Uterus (tissue), 4 donors: ENCODE measurements around the gene NUBP2. TPM values are rescaled to one million over a fixed set of nuclear protein-coding genes. Genes with fewer than 3 reads are reported as not detected.

ENCODE experiments used
- DNase-seq, 2 donors: peaks; one replicate each; pipeline ENCODE4 v3.0.0-alpha.2; 2019 to 2020
- H3K27ac ChIP-seq, 2 donors: fragments of 200-600 bp; sonication (generic); 1 replicate in 1 of 2; 2 replicates in 1 of 2; pipeline ENCODE4 v1.5.1; 2016 to 2018
- H3K27me3 ChIP-seq, 2 donors: fragments of 200-600 bp; sonication (generic); one replicate each; pipeline ENCODE4 v1.5.1; 2018 to 2019; ENCODE audit warnings: control low read depth in 1 of 2
- H3K36me3 ChIP-seq, 2 donors: fragments of 200-600 bp; sonication (generic); one replicate each; pipeline ENCODE4 v1.5.1; 2019; ENCODE audit warnings: control low read depth in 1 of 2
- H3K4me1 ChIP-seq, 2 donors: fragments of 200-600 bp; sonication (generic); one replicate each; pipeline ENCODE4 v1.5.1; 2018 to 2019; ENCODE audit warnings: control low read depth in 1 of 2
- H3K4me3 ChIP-seq, 2 donors: fragments of 200-600 bp; sonication (generic); 1 replicate in 1 of 2; 2 replicates in 1 of 2; pipeline ENCODE4 v1.5.1; 2018 to 2019; ENCODE audit warnings: mild to moderate bottlenecking in 1 of 2
- H3K9me3 ChIP-seq, 2 donors: fragments of 200-600 bp; sonication (generic); one replicate each; pipeline ENCODE4 v1.5.1; 2019; ENCODE audit warnings: control low read depth in 1 of 2
- CTCF ChIP-seq, 4 experiments: fragments of 200-600 bp in 2 of 4; fragments of 450-650 bp in 2 of 4; sonication (generic) in 2 of 4; IDR thresholded peaks; one replicate each; pipeline ENCODE4 v1.5.1; 2016 to 2019; ENCODE audit warnings: antibody characterized with exemption in 4 of 4, mild to moderate bottlenecking in 2 of 4, moderate library complexity in 1 of 4
- POLR2A ChIP-seq, 2 donors: fragments of 450-650 bp; IDR thresholded peaks; one replicate each; pipeline ENCODE4 v1.6.1; 2016; ENCODE audit warnings: antibody characterized with exemption in 2 of 2, mild to moderate bottlenecking in 1 of 2, moderate library complexity in 1 of 2
- intact Hi-C: fragments of 100-400 bp; cut with DNase I; formaldehyde crosslinking; loops from one replicate; pipeline ENCODE4 v1.15.1; 2023; ENCODE audit warnings: low total_unique reads
- total RNA-seq, 4 donors: library from RNA; depleted of rRNA in 3 of 4; stranded (reverse); fragments of >200 nt in 3 of 4; gene quantifications; one replicate each; pipeline versions ENCODE4 v1.1.0 to v1.2.4, GENCODE V29; 2014 to 2023
- donor health status: DM: yes; HTN: yes; CAD: no.

Gene NUBP2
- total RNA-seq, 4 donors from 2014 or later, result 40.5 to 54.6 (median 47.2) TPM

- TF ChIP-seq CTCF (IDR thresholded peaks at IDR 0.05) (no peak), POLR2A (IDR thresholded peaks at IDR 0.05) (no peak)
- H3K27ac ChIP-seq, result no peak overlapping the region
- no peaks in the 10 kb centered on the region for H3K9me3 ChIP-seq
- no peak overlapping the region for H3K4me3 ChIP-seq
- no peak for DNase-seq
- no peaks in the 10 kb centered on the region for H3K36me3 ChIP-seq
- no peaks in the 10 kb centered on the region for H3K27me3 ChIP-seq
- intact Hi-C loops, result no loop called here
- H3K4me1 ChIP-seq, result peaks cover 0 to 20% of the 10 kb centered on the region in 2 donors
Observed at GRCh38 chr16:1767116-1767994, 15.4 kb upstream of the NUBP2 start.

DNA sequence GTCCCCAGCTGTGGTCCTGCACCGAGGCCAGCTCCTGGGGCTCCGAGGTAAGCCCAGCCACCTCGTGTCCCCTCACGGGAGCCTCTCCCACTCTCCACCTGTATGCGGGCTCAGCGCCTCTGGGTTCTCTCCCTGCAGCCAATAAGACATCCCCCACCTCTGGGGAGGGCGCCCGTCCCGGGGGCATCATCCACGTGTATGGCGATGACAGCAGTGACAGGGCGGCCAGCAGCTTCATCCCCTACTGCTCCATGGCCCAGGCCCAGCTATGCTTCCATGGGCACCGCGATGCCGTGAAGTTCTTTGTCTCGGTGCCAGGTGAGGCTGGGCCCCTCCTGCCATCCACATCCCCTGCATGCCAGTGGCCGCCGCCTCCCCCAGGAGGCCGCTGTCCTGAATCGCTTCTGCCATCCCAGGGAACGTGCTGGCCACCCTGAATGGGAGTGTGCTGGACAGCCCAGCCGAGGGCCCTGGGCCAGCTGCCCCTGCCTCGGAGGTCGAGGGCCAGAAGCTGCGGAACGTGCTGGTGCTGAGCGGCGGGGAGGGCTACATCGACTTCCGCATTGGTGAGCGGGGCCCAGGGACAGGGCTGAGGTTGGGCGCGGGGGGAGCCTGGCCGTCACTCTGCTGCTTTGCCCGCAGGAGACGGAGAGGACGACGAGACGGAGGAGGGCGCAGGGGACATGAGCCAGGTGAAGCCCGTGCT is 14.5 kb upstream of the NUBP2 start:
- DNase-seq, result no peak
- Histone ChIP-seq H3K9me3 (no peaks in the 10 kb centered on the region), H3K27ac (no peak overlapping the region), H3K27me3 (no peaks in the 10 kb centered on the region), H3K4me1 (peaks cover 0 to 22% of the 10 kb centered on the region in 2 donors), H3K4me3 (no peak overlapping the region), H3K36me3 (no peaks in the 10 kb centered on the region)
- TF ChIP-seq POLR2A (IDR thresholded peaks at IDR 0.05), result no peak
- no peak for TF ChIP-seq CTCF (IDR thresholded peaks at IDR 0.05)
- intact Hi-C loops, result no loop called here

DNA sequence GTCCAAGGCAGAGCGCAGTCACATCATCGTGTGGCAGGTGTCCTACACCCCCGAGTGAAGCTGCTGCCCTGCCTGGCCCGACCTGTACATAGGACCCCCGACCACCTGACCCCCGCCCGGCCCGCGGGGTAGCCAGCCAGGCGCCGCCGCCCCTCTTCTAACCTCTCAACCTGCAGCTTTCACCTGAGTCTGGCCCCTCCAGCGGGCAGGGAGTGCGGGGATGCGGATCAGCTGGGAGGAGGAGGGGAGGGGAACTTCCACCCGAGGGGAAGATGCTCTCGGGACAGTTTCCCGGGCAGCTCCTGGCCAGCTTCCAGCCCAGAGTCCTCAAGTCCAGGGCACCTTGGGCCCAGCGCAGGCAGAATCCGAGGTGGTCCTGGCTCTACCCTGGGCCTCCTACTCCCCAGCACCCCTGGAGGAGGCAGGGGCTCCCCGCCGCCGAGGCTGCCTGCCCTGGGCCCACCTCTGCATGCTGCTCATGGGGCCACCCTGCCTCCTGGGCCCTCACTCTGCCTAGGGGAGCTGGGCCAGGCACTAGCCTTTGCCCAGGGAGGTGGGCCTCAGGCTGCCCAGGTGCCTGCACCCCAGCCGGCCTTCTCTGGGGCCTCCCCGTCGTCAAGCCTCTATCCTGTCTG is 13.9 kb upstream of the NUBP2 start:
- Histone ChIP-seq H3K36me3 (no peaks in the 10 kb centered on the region), H3K4me1 (peaks cover 0 to 27% of the 10 kb centered on the region in 2 donors), H3K9me3 (no peaks in the 10 kb centered on the region), H3K27me3 (no peaks in the 10 kb centered on the region), H3K27ac (no peak overlapping the region), H3K4me3 (no peak overlapping the region)
- intact Hi-C loops, result no loop called here
- TF ChIP-seq CTCF (IDR thresholded peaks at IDR 0.05) (no peak), POLR2A (IDR thresholded peaks at IDR 0.05) (no peak)
- DNase-seq, result no peak

- DNase-seq, result no peak
- Histone ChIP-seq H3K27ac (peak overlapping the region; percentile 74 to 87), H3K9me3 (no peaks in the 10 kb centered on the region), H3K36me3 (no peaks in the 10 kb centered on the region), H3K27me3 (no peaks in the 10 kb centered on the region), H3K4me1 (peaks cover 0 to 33% of the 10 kb centered on the region in 2 donors), H3K4me3 (peak overlapping the region; percentile 56 to 87)
- intact Hi-C loops, result no loop called here
- TF ChIP-seq POLR2A (IDR thresholded peaks at IDR 0.05) (no peak), CTCF (IDR thresholded peaks at IDR 0.05) (no peak)
Observed at GRCh38 chr16:1769402-1770300, 13.1 kb upstream of the NUBP2 start.
